H1 (cell line): Measurements from ENCODE around the gene CORIN. TPM values are rescaled to one million over a fixed set of nuclear protein-coding genes. Genes with fewer than 3 reads are reported as not detected.

Experiments used
- CTCF ChIA-PET: fragments of 300-600 bp; sonication (Branson Sonifier 250); formaldehyde crosslinking; loops from one replicate; lab custom pipeline; 2021; ENCODE audit not compliant: partially characterized antibody; lab: Charles Lee
- POLR2A ChIA-PET: fragments of 300-600 bp; sonication (Branson Sonifier 250); formaldehyde crosslinking; loops from one replicate; lab custom pipeline; 2021; ENCODE audit warnings: inconsistent platforms; ENCODE audit not compliant: partially characterized antibody; lab: Charles Lee
- DNase-seq, 2 experiments: peaks; one replicate each; pipeline versions ENCODE4 v3.0.0 to v3.0.0-alpha.2; 2010 to 2022; ENCODE audit warnings: low spot score in 2 of 2, low read depth in 1 of 2, mixed read lengths in 1 of 2
- FAIRE-seq: peaks from 2 replicates; lab custom pipeline; 2011; peaks lifted over from hg19 to GRCh38; lab: Jason Lieb, UNC
- H2AFZ ChIP-seq: 2 replicates; pipeline ENCODE4 v1.8.1; 2012; ENCODE audit warnings: low read length, inconsistent platforms
- H2AK5ac ChIP-seq: 2 replicates; pipeline ENCODE4 v1.6.1; 2013; ENCODE audit warnings: low read depth, low read length
- H2BK120ac ChIP-seq: replicated peaks from 2 replicates; pipeline ENCODE3; 2013; ENCODE audit warnings: low read depth, low read length, inconsistent platforms
- H2BK12ac ChIP-seq: 2 replicates; pipeline ENCODE4 v1.6.1; 2013; ENCODE audit warnings: low read depth, low read length
- H2BK15ac ChIP-seq: 2 replicates; pipeline ENCODE4 v1.6.1; 2013; ENCODE audit warnings: low read length
- H2BK20ac ChIP-seq: 2 replicates; pipeline ENCODE4 v1.6.1; 2013; ENCODE audit warnings: low read length
- H2BK5ac ChIP-seq: 2 replicates; pipeline ENCODE4 v1.6.1; 2013; ENCODE audit warnings: low read depth, low read length
- H3K14ac ChIP-seq: 2 replicates; pipeline ENCODE4 v1.6.1; 2013; ENCODE audit warnings: inconsistent platforms; ENCODE audit not compliant: insufficient read length
- H3K18ac ChIP-seq: 2 replicates; pipeline ENCODE4 v1.6.1; 2013; ENCODE audit warnings: low read length; ENCODE audit errors: extremely low read depth
- H3K23ac ChIP-seq: 2 replicates; pipeline ENCODE4 v1.6.1; 2013; ENCODE audit warnings: inconsistent platforms; ENCODE audit not compliant: insufficient read length
- H3K23me2 ChIP-seq: 2 replicates; pipeline ENCODE4 v1.6.1; 2013; ENCODE audit warnings: low read depth, low read length
- H3K27ac ChIP-seq: 2 replicates; pipeline ENCODE4 v1.6.1; 2011; ENCODE audit warnings: low read depth, low read length, inconsistent platforms
- H3K27me3 ChIP-seq, 4 experiments: replicated peaks in 1 of 4; 1 replicate in 1 of 4; 2 replicates in 3 of 4; pipeline versions ENCODE4 v1.6.1 to v1.8.1; 2011 to 2013; ENCODE audit warnings: low read length in 3 of 4, mild to moderate bottlenecking in 3 of 4, inconsistent platforms in 2 of 4, mixed read lengths in 2 of 4, moderate library complexity in 1 of 4; ENCODE audit not compliant: control insufficient read depth in 3 of 4, insufficient read depth in 3 of 4; ENCODE audit errors: extremely low read depth in 1 of 4
- H3K36me3 ChIP-seq, 4 experiments: 2 replicates each; pipeline versions ENCODE4 v1.6.1 to v1.8.1; 2011 to 2013; ENCODE audit warnings: mild to moderate bottlenecking in 4 of 4, low read length in 3 of 4, moderate library complexity in 2 of 4, control low read depth in 1 of 4, inconsistent platforms in 1 of 4; ENCODE audit not compliant: insufficient read depth in 4 of 4, control insufficient read depth in 2 of 4
- H3K4ac ChIP-seq: replicated peaks from 2 replicates; pipeline ENCODE3; 2013; ENCODE audit warnings: low read length, low read depth, mixed read lengths, inconsistent platforms; ENCODE audit not compliant: insufficient read length
- H3K4me1 ChIP-seq, 4 experiments: replicated peaks in 1 of 4; 1 replicate in 1 of 4; 2 replicates in 3 of 4; pipeline versions ENCODE4 v1.6.1 to v1.8.1; 2011 to 2013; ENCODE audit warnings: low read length in 3 of 4, inconsistent platforms in 2 of 4, mixed read lengths in 1 of 4; ENCODE audit not compliant: insufficient read depth in 4 of 4, control insufficient read depth in 3 of 4
- H3K4me2 ChIP-seq, 2 experiments: 2 replicates each; pipeline versions ENCODE4 v1.6.1 to v1.8.1; 2011 to 2013; ENCODE audit warnings: low read depth in 2 of 2, low read length in 2 of 2, control low read depth in 1 of 2, inconsistent platforms in 1 of 2, mild to moderate bottlenecking in 1 of 2; ENCODE audit not compliant: insufficient read depth in 1 of 2
- H3K4me3 ChIP-seq, 4 experiments: fragments of 200-600, 300-600 bp in 1 of 4; sonication (generic), shearing (Covaris generic), sonication (Bioruptor Twin) in 1 of 4; 2 replicates each; pipeline versions ENCODE4 v1.5.1 to v1.8.1; 2011 to 2016; ENCODE audit warnings: low read length in 4 of 4, low read depth in 3 of 4, control low read depth in 2 of 4, inconsistent platforms in 2 of 4, mild to moderate bottlenecking in 2 of 4, mixed read lengths in 1 of 4, moderate library complexity in 1 of 4; ENCODE audit not compliant: insufficient read depth in 2 of 4; ENCODE audit errors: extremely low read depth in 1 of 4
- H3K56ac ChIP-seq: replicated peaks from 2 replicates; pipeline ENCODE3; 2013; ENCODE audit warnings: low read depth, mild to moderate bottlenecking, mixed read lengths, low read length, inconsistent platforms; ENCODE audit not compliant: insufficient read length
- H3K79me1 ChIP-seq: 2 replicates; pipeline ENCODE4 v1.6.1; 2013; ENCODE audit warnings: low read depth, low read length, control low read depth
- H3K79me2 ChIP-seq, 2 experiments: 2 replicates each; pipeline versions ENCODE4 v1.6.1 to v1.8.1; 2012 to 2013; ENCODE audit warnings: low read length in 2 of 2, mild to moderate bottlenecking in 2 of 2, inconsistent platforms in 1 of 2; ENCODE audit not compliant: insufficient read depth in 2 of 2, control insufficient read depth in 1 of 2
- H3K9ac ChIP-seq, 4 experiments: replicated peaks in 1 of 4; 1 replicate in 1 of 4; 2 replicates in 3 of 4; pipeline versions ENCODE4 v1.6.1 to v1.8.1; 2011 to 2013; ENCODE audit warnings: low read depth in 3 of 4, low read length in 3 of 4, control low read depth in 2 of 4, mild to moderate bottlenecking in 2 of 4, moderate library complexity in 2 of 4, inconsistent platforms in 1 of 4; ENCODE audit errors: extremely low read depth in 1 of 4
- H3K9me3 ChIP-seq, 2 experiments: 2 replicates each; pipeline versions ENCODE4 v1.6.1 to v1.8.1; 2012 to 2013; ENCODE audit warnings: mild to moderate bottlenecking in 2 of 2, moderate library complexity in 2 of 2, control low read depth in 1 of 2, inconsistent platforms in 1 of 2, low read depth in 1 of 2, low read length in 1 of 2, mixed read lengths in 1 of 2; ENCODE audit not compliant: insufficient read depth in 2 of 2
- H4K20me1 ChIP-seq, 2 experiments: replicated peaks in 1 of 2; 2 replicates each; pipeline versions ENCODE3 to v1.8.1; 2011 to 2013; ENCODE audit warnings: inconsistent platforms in 2 of 2, low read length in 2 of 2, mild to moderate bottlenecking in 1 of 2; ENCODE audit not compliant: insufficient read depth in 2 of 2, control insufficient read depth in 1 of 2
- H4K5ac ChIP-seq: 2 replicates; pipeline ENCODE4 v1.6.1; 2013; ENCODE audit warnings: low read length, low read depth, mixed read lengths, inconsistent platforms; ENCODE audit not compliant: insufficient read length
- H4K8ac ChIP-seq: 2 replicates; pipeline ENCODE4 v1.8.0; 2013; ENCODE audit warnings: mild to moderate bottlenecking, moderate library complexity, low read length, inconsistent platforms; ENCODE audit not compliant: insufficient read depth; ENCODE audit errors: extremely low read depth
- H4K91ac ChIP-seq: replicated peaks from 2 replicates; pipeline ENCODE3; 2013; ENCODE audit warnings: low read length, mixed read lengths, inconsistent platforms; ENCODE audit not compliant: insufficient read length
- BACH1 ChIP-seq: IDR thresholded peaks from 2 replicates; pipeline ENCODE4 v1.6.1; 2012; ENCODE audit warnings: low read length, improper control_type of control experiment
- EGR1 ChIP-seq: IDR thresholded peaks from 2 replicates; pipeline ENCODE4 v1.6.1; 2011; ENCODE audit warnings: low read depth, low read length, borderline replicate concordance
- FOSL1 ChIP-seq: IDR thresholded peaks from 2 replicates; pipeline ENCODE4 v1.6.1; 2011; ENCODE audit warnings: mild to moderate bottlenecking, low read depth, low read length, moderate library complexity; ENCODE audit not compliant: insufficient read depth
- HDAC2 ChIP-seq, 2 experiments: fragments of 300-600 bp in 1 of 2; sonication (generic) in 1 of 2; IDR thresholded peaks; 2 replicates each; pipeline ENCODE4 v1.6.1; 2011 to 2012; ENCODE audit warnings: low read depth in 2 of 2, low read length in 2 of 2, mild to moderate bottlenecking in 2 of 2, moderate library complexity in 2 of 2, borderline replicate concordance in 1 of 2, inconsistent platforms in 1 of 2
- POU5F1 ChIP-seq: IDR thresholded peaks from 2 replicates; pipeline ENCODE4 v1.6.1; 2011; ENCODE audit warnings: low read depth, mild to moderate bottlenecking, low read length, moderate library complexity
- RBBP5 ChIP-seq: IDR thresholded peaks from 2 replicates; pipeline ENCODE4 v1.7.1; 2012; ENCODE audit warnings: low read depth, mild to moderate bottlenecking, inconsistent platforms, low read length, moderate library complexity, borderline replicate concordance
- RFX5 ChIP-seq: IDR thresholded peaks from 2 replicates; pipeline ENCODE4 v1.6.1; 2011; ENCODE audit warnings: low read depth, low read length, improper control_type of control experiment, borderline replicate concordance
- SIN3A ChIP-seq, 2 experiments: IDR thresholded peaks in 1 of 2; conservative IDR thresholded peaks in 1 of 2; 2 replicates each; pipeline ENCODE4 v1.6.1; 2011 to 2012; ENCODE audit warnings: low read length in 2 of 2, improper control_type of control experiment in 1 of 2, low read depth in 1 of 2, mild to moderate bottlenecking in 1 of 2
- SIX5 ChIP-seq: IDR thresholded peaks from 2 replicates; pipeline ENCODE4 v1.6.1; 2011; ENCODE audit warnings: mild to moderate bottlenecking, low read depth, low read length
- TAF1 ChIP-seq: IDR thresholded peaks from 2 replicates; pipeline ENCODE4 v1.6.1; 2011; ENCODE audit warnings: mild to moderate bottlenecking, low read depth, low read length
- TAF7 ChIP-seq: optimal IDR thresholded peaks from 2 replicates; pipeline ENCODE3; 2011; ENCODE audit warnings: low read depth, mild to moderate bottlenecking, inconsistent platforms, low read length, moderate library complexity, borderline replicate concordance
- ZNF274 ChIP-seq: IDR thresholded peaks from 2 replicates; pipeline ENCODE4 v1.7.0; 2012; ENCODE audit warnings: low read length, borderline replicate concordance; ENCODE audit errors: extremely low read depth
- WGBS, 2 experiments: shearing (Covaris generic) in 1 of 2; methylation state at CpG; one replicate each; pipeline versions ENCODE4 v1.1.6 to v1.1.7; 2013 to 2015; ENCODE audit warnings: low lambda C conversion rate in 2 of 2, mixed read lengths in 2 of 2, inconsistent platforms in 1 of 2, low coverage in 1 of 2, missing lambda C conversion rate in 1 of 2; ENCODE audit not compliant: insufficient replicate concordance in 2 of 2, insufficient coverage in 1 of 2, insufficient read length in 1 of 2; ENCODE audit errors: extremely low coverage in 1 of 2, missing lambda C conversion rate in 1 of 2; 5-methylcytosine and 5-hydroxymethylcytosine counted together
- polyA plus RNA-seq, 7 experiments: library from polyadenylated mRNA; depleted of rRNA in 3 of 7; stranded (reverse) in 5 of 7; unstranded in 2 of 7; fragments of >200 nt in 5 of 7; fragments of 200-250 nt in 2 of 7; gene quantifications; 1 replicate in 5 of 7; 2 replicates in 1 of 7; 4 replicates in 1 of 7; pipeline versions ENCODE4 v1.2.1 to v1.2.3, GENCODE V29; 2011 to 2013; ENCODE audit warnings: missing spikeins in 2 of 7, mixed read lengths in 2 of 7
- total RNA-seq: library from RNA; stranded (reverse); fragmentation: NEBNext Ultra II Directional; extraction: Animal tissue kit (Norgen Biotek cat#: 25700); gene quantifications from 2 replicates; pipeline ENCODE4 v1.2.1, GENCODE V29; 2021
- TF ChIP-seq, protein P1 (sequence below): IDR thresholded peaks from 2 replicates; pipeline ENCODE4 v1.6.1; 2011; ENCODE audit warnings: low read depth, mild to moderate bottlenecking, low read length; ENCODE audit not compliant: insufficient read depth

CORIN gene
- total and polyA plus RNA-seq, 2 of the 8 experiments (the other 6 are each of a cell fraction or from before 2014, with no cell fraction given), result 0.09 to 0.32 TPM

GRCh38 chr4:47550899-47551548 is 286.8 kb downstream of the CORIN start:
- no peak for DNase-seq
- H3K4me3 ChIP-seq, result no peak overlapping the region
- H2AK5ac ChIP-seq, result no peak overlapping the region
- H2BK12ac ChIP-seq, result no peak overlapping the region
- no peak overlapping the region for H2BK20ac ChIP-seq
- H3K79me1 ChIP-seq, result no peaks in the 10 kb centered on the region
- no peak overlapping the region for H3K14ac ChIP-seq
- ChIA-PET CTCF (interaction anchor here (0.8 to 2.0 kb wide), 4 partner anchors 8 to 40 kb away, joined by 3 to 9 read pairs (median 3); no protein-coding TSS in a partner anchor), POLR2A (no interaction called here)
- H4K8ac ChIP-seq, result no peak overlapping the region
- no peak overlapping the region for H2BK120ac ChIP-seq
- no peak overlapping the region for H2BK5ac ChIP-seq
- no peaks in the 10 kb centered on the region for H3K27me3 ChIP-seq
- H3K4me1 ChIP-seq, result no peaks in the 10 kb centered on the region
- no peak overlapping the region for H3K56ac ChIP-seq
- no peak for FAIRE-seq
- no peak overlapping the region for H3K9ac ChIP-seq
- no peak overlapping the region for H2BK15ac ChIP-seq
- H3K36me3 ChIP-seq, result no peaks in the 10 kb centered on the region
- H3K79me2 ChIP-seq, result no peaks in the 10 kb centered on the region
- no peak overlapping the region for H3K4me2 ChIP-seq
- H3K23me2 ChIP-seq, result no peaks in the 10 kb centered on the region
- H4K91ac ChIP-seq, result no peak overlapping the region
- H2AFZ ChIP-seq, result no peak overlapping the region
- no peak overlapping the region for H3K23ac ChIP-seq
- H3K9me3 ChIP-seq, result no peaks in the 10 kb centered on the region
- 95% methylated on average over 7 of the region's 7 CpGs; no CpG with 5 or more reads in 1 of the 2 experiments for WGBS, 2 experiments
- no peak overlapping the region for H3K18ac ChIP-seq
- no peak overlapping the region for H3K27ac ChIP-seq
- H4K20me1 ChIP-seq, result no peaks in the 10 kb centered on the region
- H4K5ac ChIP-seq, result no peak overlapping the region
- no peak overlapping the region for H3K4ac ChIP-seq
- TF ChIP-seq ZNF274 (no peak), RFX5 (no peak), EGR1 (no peak), BACH1 (no peak), FOSL1 (no peak), TAF1 (no peak), HDAC2 (IDR thresholded peaks at IDR 0.05; ENCODE audit: borderline replicate concordance in 1 of 2, low read depth in 2 of 2, low read length in 2 of 2) (no peak), TAF7 (no peak), POU5F1 (no peak), SIX5 (no peak), RBBP5 (no peak), SIN3A (conservative IDR thresholded peaks at IDR 0.05 in 1 of 2, IDR thresholded peaks at IDR 0.05 in 1 of 2; ENCODE audit: low read depth in 1 of 2, low read length in 2 of 2) (no peak)
- TF ChIP-seq, protein P1, sequence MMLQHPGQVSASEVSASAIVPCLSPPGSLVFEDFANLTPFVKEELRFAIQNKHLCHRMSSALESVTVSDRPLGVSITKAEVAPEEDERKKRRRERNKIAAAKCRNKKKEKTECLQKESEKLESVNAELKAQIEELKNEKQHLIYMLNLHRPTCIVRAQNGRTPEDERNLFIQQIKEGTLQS, result no peak
